ENCODE results near the gene NEO1. TPM values are rescaled to one million over a fixed set of nuclear protein-coding genes. Genes with fewer than 3 reads are reported as not detected.

NEO1 gene
- total RNA-seq, 4 donors from 2014 or later = 60.2 to 127 (median 115) TPM

GRCh38 chr15:73338058-73338457, 285.8 kb downstream of the NEO1 start:
- no peak for TF ChIP-seq POLR2A (IDR thresholded peaks at IDR 0.05)
- TF ChIP-seq, protein P1, sequence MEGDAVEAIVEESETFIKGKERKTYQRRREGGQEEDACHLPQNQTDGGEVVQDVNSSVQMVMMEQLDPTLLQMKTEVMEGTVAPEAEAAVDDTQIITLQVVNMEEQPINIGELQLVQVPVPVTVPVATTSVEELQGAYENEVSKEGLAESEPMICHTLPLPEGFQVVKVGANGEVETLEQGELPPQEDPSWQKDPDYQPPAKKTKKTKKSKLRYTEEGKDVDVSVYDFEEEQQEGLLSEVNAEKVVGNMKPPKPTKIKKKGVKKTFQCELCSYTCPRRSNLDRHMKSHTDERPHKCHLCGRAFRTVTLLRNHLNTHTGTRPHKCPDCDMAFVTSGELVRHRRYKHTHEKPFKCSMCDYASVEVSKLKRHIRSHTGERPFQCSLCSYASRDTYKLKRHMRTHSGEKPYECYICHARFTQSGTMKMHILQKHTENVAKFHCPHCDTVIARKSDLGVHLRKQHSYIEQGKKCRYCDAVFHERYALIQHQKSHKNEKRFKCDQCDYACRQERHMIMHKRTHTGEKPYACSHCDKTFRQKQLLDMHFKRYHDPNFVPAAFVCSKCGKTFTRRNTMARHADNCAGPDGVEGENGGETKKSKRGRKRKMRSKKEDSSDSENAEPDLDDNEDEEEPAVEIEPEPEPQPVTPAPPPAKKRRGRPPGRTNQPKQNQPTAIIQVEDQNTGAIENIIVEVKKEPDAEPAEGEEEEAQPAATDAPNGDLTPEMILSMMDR (IDR thresholded peaks at IDR 0.05) = no peak
- Histone ChIP-seq H3K27ac (no peak overlapping the region), H3K4me3 (no peak overlapping the region), H3K36me3 (no peaks in the 10 kb centered on the region), H3K4me1 (no peaks in the 10 kb centered on the region), H3K27me3 (no peaks in the 10 kb centered on the region), H3K9me3 (no peaks in the 10 kb centered on the region)
- no peak for DNase-seq

DNA sequence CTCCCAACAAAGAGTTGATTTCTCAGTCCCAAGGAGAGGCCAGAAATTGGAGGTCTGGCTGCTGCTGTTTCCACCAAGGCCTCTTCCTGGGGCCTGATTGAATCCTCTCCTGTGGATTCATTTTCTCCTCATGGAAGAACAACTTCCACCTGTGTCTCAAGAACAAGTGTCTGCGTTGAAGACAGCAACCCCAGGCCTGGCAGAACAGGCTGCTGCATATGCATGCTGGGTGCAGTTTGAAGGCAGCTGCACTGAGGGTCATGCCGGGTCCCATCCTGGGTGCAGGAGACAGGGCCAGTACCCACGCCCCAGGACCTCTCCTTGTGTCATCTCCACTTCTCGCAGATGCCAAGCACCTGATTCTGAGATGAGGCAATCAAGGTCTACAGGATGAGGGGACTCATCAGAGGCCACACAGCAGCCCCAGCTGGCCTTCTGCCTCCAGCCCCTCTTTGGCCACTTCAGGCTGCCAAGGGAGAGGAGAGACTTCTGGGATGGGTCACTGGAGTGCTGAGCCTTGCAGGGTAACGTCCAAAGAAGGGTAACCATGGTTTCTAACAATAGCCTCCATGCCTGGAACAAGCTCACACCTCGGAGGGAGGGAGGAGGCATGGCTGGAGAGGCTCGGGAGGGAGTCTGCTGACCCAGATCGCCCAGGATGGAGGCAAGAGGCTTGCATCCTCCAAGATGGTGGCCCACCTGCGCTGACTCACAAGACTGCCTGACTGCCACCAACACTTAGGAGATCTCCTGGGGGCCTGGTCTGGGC, 286.5 kb downstream of the NEO1 start:
- TF ChIP-seq, protein P1 (IDR thresholded peaks at IDR 0.05) = no peak
- TF ChIP-seq POLR2A (IDR thresholded peaks at IDR 0.05) = no peak
- H3K4me3 ChIP-seq = no peak overlapping the region
- no peaks in the 10 kb centered on the region for H3K9me3 ChIP-seq
- no peaks in the 10 kb centered on the region for H3K36me3 ChIP-seq
- no peaks in the 10 kb centered on the region for H3K4me1 ChIP-seq
- no peak overlapping the region for H3K27ac ChIP-seq
- no peaks in the 10 kb centered on the region for H3K27me3 ChIP-seq
- no peak for DNase-seq

DNA sequence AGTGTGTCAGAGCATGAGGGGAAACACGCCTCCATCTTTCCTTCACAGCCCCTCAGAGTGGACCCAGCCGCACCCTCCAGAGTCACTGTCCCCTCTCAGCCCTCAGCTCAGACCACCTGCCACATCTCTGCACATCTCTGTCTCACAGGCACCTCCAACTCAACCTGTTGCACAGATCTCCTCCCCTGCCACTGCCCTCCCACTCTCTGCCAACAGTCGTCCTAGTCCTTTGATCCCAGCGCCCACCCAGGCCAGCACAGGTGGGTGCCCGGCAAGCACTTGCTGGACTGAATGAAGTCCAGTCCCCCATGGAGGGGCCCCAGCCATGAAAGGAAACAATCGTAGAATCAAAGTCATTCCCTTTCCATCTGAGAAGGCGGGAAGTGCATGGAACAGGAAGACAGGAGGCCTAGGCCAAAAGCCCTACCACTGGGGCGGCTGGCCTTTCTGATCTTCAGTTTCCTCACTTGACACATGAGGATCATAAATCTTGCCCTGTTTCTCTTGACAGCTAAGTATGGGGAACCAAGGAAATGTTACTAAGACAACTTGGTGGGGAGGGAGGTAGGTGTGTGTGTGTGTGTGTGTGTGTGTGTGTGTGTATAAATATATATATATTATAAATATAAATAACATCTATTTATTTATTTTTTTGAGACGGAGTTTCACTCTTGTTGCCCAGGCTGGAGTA, 288.4 kb downstream of the NEO1 start:
- Histone ChIP-seq H3K27me3 (no peaks in the 10 kb centered on the region), H3K36me3 (no peaks in the 10 kb centered on the region), H3K9me3 (no peaks in the 10 kb centered on the region), H3K27ac (no peak overlapping the region), H3K4me3 (no peak overlapping the region), H3K4me1 (no peaks in the 10 kb centered on the region)
- DNase-seq = no peak
- no peak for TF ChIP-seq POLR2A (IDR thresholded peaks at IDR 0.05)
- TF ChIP-seq, protein P1 (IDR thresholded peaks at IDR 0.05) = no peak

- DNase-seq = no peak
- H3K27ac ChIP-seq = no peak overlapping the region
- no peaks in the 10 kb centered on the region for H3K36me3 ChIP-seq
- no peaks in the 10 kb centered on the region for H3K4me1 ChIP-seq
- TF ChIP-seq, protein P1 (IDR thresholded peaks at IDR 0.05) = no peak
- no peak for TF ChIP-seq POLR2A (IDR thresholded peaks at IDR 0.05)
- no peaks in the 10 kb centered on the region for H3K27me3 ChIP-seq
- H3K9me3 ChIP-seq = no peaks in the 10 kb centered on the region
- no peak overlapping the region for H3K4me3 ChIP-seq
These were observed 289.8 kb downstream of the NEO1 start for GRCh38 chr15:73341886-73342600.

GRCh38 chr15:73344056-73344455, 291.8 kb downstream of the NEO1 start:
- H3K27ac ChIP-seq = no peak overlapping the region
- H3K27me3 ChIP-seq = no peaks in the 10 kb centered on the region
- H3K9me3 ChIP-seq = no peaks in the 10 kb centered on the region
- TF ChIP-seq, protein P1 (IDR thresholded peaks at IDR 0.05) = no peak
- TF ChIP-seq POLR2A (IDR thresholded peaks at IDR 0.05) = no peak
- no peak for DNase-seq
- no peaks in the 10 kb centered on the region for H3K4me1 ChIP-seq
- H3K4me3 ChIP-seq = no peak overlapping the region
- H3K36me3 ChIP-seq = no peaks in the 10 kb centered on the region
